Endothelial cell of umbilical vein (primary cell): ENCODE data around the gene SMAD3. TPM values are rescaled to one million over a fixed set of nuclear protein-coding genes. Genes with fewer than 3 reads are reported as not detected.

Source experiments
- BruUV-seq: library from RNA; stranded (reverse); fragments of 400-500 nt; replicated peaks from 2 replicates; lab custom pipeline; 2021; lab: Mats Ljungman, UMichigan
- CTCF ChIA-PET: fragments of 300-600, 350-600 bp; sonication (Branson Sonifier 250); formaldehyde crosslinking; loops from one replicate; lab custom pipeline; 2021; ENCODE audit warnings: antibody characterized with exemption, inconsistent platforms; lab: Charles Lee
- POLR2A ChIA-PET: fragments of 300-600, 350-600 bp; sonication (Branson Sonifier 250); formaldehyde crosslinking; loops from one replicate; lab custom pipeline; 2021; ENCODE audit warnings: antibody characterized with exemption, inconsistent platforms; lab: Charles Lee
- DNase-seq: peaks from one replicate; pipeline ENCODE4 v3.0.0-alpha.2; 2011; ENCODE audit warnings: low read depth, low spot score
- FAIRE-seq: peaks from 2 replicates; lab custom pipeline; 2011; peaks lifted over from hg19 to GRCh38; lab: Jason Lieb, UNC
- H2AFZ ChIP-seq: 2 replicates; pipeline ENCODE4 v1.6.0; 2012; ENCODE audit warnings: low read depth, low read length, control low read depth, inconsistent platforms
- H3K27ac ChIP-seq: 2 replicates; pipeline ENCODE4 v1.5.1; 2011; ENCODE audit warnings: low read depth, mild to moderate bottlenecking, control low read depth, low read length, moderate library complexity; ENCODE audit not compliant: insufficient read depth
- H3K27me3 ChIP-seq, 2 experiments: 2 replicates each; pipeline versions ENCODE4 v1.6.0 to v1.6.1; 2011; ENCODE audit warnings: low read length in 2 of 2, mixed read lengths in 1 of 2; ENCODE audit not compliant: control insufficient read depth in 2 of 2, insufficient read depth in 2 of 2
- H3K36me3 ChIP-seq, 2 experiments: 2 replicates in 1 of 2; 3 replicates in 1 of 2; pipeline ENCODE4 v1.5.1; 2011; ENCODE audit warnings: low read length in 2 of 2, mild to moderate bottlenecking in 1 of 2, moderate library complexity in 1 of 2; ENCODE audit not compliant: control insufficient read depth in 2 of 2, insufficient read depth in 2 of 2; ENCODE audit errors: extremely low read depth in 1 of 2
- H3K4me1 ChIP-seq: 3 replicates; pipeline ENCODE4 v1.5.1; 2011; ENCODE audit warnings: mild to moderate bottlenecking, low read length; ENCODE audit not compliant: control insufficient read depth, insufficient read depth; ENCODE audit errors: extremely low read depth
- H3K4me2 ChIP-seq: 2 replicates; pipeline ENCODE4 v1.6.1; 2011; ENCODE audit warnings: low read length, control low read depth, mixed read lengths; ENCODE audit not compliant: insufficient read depth
- H3K4me3 ChIP-seq, 3 experiments: fragments of 200-600 bp in 1 of 3; sonication (generic), shearing (Covaris generic) in 1 of 3; replicated peaks in 1 of 3; 2 replicates each; pipeline ENCODE4 v1.5.1; 2011 to 2016; ENCODE audit warnings: control low read depth in 3 of 3, low read length in 3 of 3, mild to moderate bottlenecking in 2 of 3, inconsistent platforms in 1 of 3, low read depth in 1 of 3, moderate library complexity in 1 of 3; ENCODE audit not compliant: insufficient read depth in 1 of 3
- H3K79me2 ChIP-seq: 2 replicates; pipeline ENCODE4 v1.6.0; 2012; ENCODE audit warnings: low read length, inconsistent platforms; ENCODE audit not compliant: control insufficient read depth, insufficient read depth
- H3K9ac ChIP-seq: replicated peaks from 2 replicates; pipeline ENCODE3; 2011; ENCODE audit warnings: low read length, control low read depth; ENCODE audit not compliant: insufficient read depth; ENCODE audit errors: extremely low read depth
- H3K9me1 ChIP-seq: replicated peaks from 3 replicates; pipeline ENCODE4 v1.6.0; 2011; ENCODE audit warnings: mild to moderate bottlenecking, low read length; ENCODE audit not compliant: control insufficient read depth, insufficient read depth; ENCODE audit errors: extremely low read depth
- H3K9me3 ChIP-seq: replicated peaks from 2 replicates; pipeline ENCODE4 v1.5.1; 2012; ENCODE audit warnings: low read length, inconsistent platforms; ENCODE audit not compliant: control insufficient read depth, insufficient read depth
- H4K20me1 ChIP-seq: replicated peaks from 2 replicates; pipeline ENCODE3; 2011; ENCODE audit warnings: mild to moderate bottlenecking, low read length; ENCODE audit not compliant: control insufficient read depth, insufficient read depth; ENCODE audit errors: extremely low read depth
- EZH2 ChIP-seq: IDR thresholded peaks from 2 replicates; pipeline ENCODE4 v1.6.1; 2012; ENCODE audit warnings: borderline replicate concordance, low read depth, mild to moderate bottlenecking, moderate library complexity, low read length, inconsistent platforms; ENCODE audit not compliant: severe bottlenecking
- FOS ChIP-seq: IDR thresholded peaks from 2 replicates; pipeline ENCODE4 v1.6.1; 2011; ENCODE audit warnings: mild to moderate bottlenecking, low read length, moderate library complexity, borderline replicate concordance; ENCODE audit not compliant: insufficient read depth
- GATA2 ChIP-seq: IDR thresholded peaks from 2 replicates; pipeline ENCODE4 v1.7.0; 2011; ENCODE audit warnings: low read depth, mild to moderate bottlenecking, moderate library complexity, mixed read lengths, low read length; ENCODE audit not compliant: insufficient read length, insufficient read depth
- JUN ChIP-seq: IDR thresholded peaks from 2 replicates; pipeline ENCODE4 v1.6.1; 2011; ENCODE audit warnings: borderline replicate concordance, low read depth; ENCODE audit not compliant: insufficient read length, insufficient read depth
- MYC ChIP-seq: IDR thresholded peaks from one replicate; pipeline ENCODE4 v1.6.1; 2011; ENCODE audit warnings: mild to moderate bottlenecking, low read depth, low read length
- POLR2A ChIP-seq: IDR thresholded peaks from 2 replicates; pipeline ENCODE4 v1.6.1; 2012; ENCODE audit warnings: low read depth, mild to moderate bottlenecking, control low read depth, low read length
- POLR2AphosphoS5 ChIP-seq: IDR thresholded peaks from 2 replicates; pipeline ENCODE4 v1.6.1; 2012; ENCODE audit warnings: low read depth, mild to moderate bottlenecking, control low read depth, low read length, moderate library complexity; ENCODE audit not compliant: insufficient read depth
- dilution Hi-C: fragments of 300-500 bp; cut with MboI; formaldehyde crosslinking; loops from one replicate; pipeline ENCODE4 v1.15.0; 2019; ENCODE audit warnings: low sequenced_read_pairs; ENCODE audit not compliant: extremely low pct_ligation_motif_present
- intact Hi-C: fragments of 100-400 bp; cut with micrococcal nuclease; formaldehyde crosslinking; loops from one replicate; pipeline ENCODE4 v1.10.0; 2022
- polyA plus RNA-seq, 4 experiments: library from polyadenylated mRNA; depleted of rRNA in 3 of 4; stranded (reverse) in 3 of 4; unstranded in 1 of 4; fragments of >200 nt; gene quantifications; 2 replicates each; pipeline versions ENCODE4 v1.2.1 to v1.2.3, GENCODE V29; 2011 to 2012; ENCODE audit warnings: missing spikeins in 1 of 4
- total RNA-seq: library from RNA; stranded (reverse); gene quantifications from 2 replicates; pipeline ENCODE4 v1.2.3, GENCODE V29; 2021
- TF ChIP-seq, protein P1 (sequence below): IDR thresholded peaks from 2 replicates; pipeline ENCODE4 v1.6.1; 2011; ENCODE audit not compliant: insufficient read depth, insufficient read length
- TF ChIP-seq, protein P2 (sequence below), 2 donors: IDR thresholded peaks; 1 replicate in 1 of 2; 2 replicates in 1 of 2; pipeline ENCODE4 v1.5.1; 2011; ENCODE audit warnings: low read length in 2 of 2, mild to moderate bottlenecking in 2 of 2, moderate library complexity in 2 of 2, control low read depth in 1 of 2, inconsistent platforms in 1 of 2, low read depth in 1 of 2; ENCODE audit not compliant: insufficient read depth in 1 of 2; ENCODE audit errors: extremely low read depth in 1 of 2

Gene SMAD3
- total and polyA plus RNA-seq, 2 donors (not counting 3 experiments of a cell fraction or from before 2014, with no cell fraction given): 56.4 to 88.2 TPM

DNA sequence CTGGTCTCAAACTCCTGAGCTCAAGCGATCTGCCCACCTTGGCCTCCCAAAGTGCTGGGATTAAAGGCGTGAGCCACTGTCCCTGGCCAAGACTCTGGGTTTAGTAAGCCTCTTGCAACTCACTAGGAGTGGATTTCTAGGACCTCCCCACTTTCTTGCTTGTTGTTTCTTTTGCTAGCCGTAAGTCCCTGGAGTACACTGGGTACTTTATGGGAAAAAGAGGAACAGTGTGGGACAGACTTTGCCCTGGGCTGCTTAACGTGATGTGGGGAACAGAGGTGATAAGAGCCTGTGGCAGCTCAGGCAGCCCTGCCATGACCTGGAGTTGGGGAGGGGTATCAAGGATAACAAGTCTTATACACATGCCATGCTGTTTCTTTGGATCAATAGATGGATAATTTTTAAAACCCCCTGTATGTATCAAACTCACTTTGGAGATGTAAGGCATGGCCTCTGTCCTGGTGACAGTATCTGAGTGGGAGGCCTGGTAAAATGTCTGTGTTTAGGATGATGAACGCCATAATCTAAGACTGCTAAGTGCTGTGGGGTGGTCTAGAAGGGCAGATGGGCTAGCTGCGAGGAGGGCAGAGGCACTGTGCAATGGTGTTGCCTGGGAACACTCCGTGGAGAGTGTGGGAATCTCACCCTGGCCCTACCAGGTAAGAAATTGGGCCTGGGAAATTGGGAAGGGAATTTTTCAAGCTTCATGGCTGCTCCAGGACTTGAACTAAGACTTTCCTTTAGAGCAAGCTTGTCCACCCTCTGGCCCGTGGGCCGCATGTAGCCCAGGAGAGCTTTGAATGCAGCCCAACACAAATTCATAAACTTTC is 54.8 kb downstream of the SMAD3 start:
- DNase-seq (peak; percentile 48), FAIRE-seq (no peak)
- Histone ChIP-seq H3K27me3 (no peaks in the 10 kb centered on the region), H3K9ac (peak overlapping the region; percentile 66), H3K4me3 (no peak overlapping the region), H3K36me3 (no peaks in the 10 kb centered on the region), H3K4me1 (peaks cover 79% of the 10 kb centered on the region), H3K79me2 (peaks cover 95% of the 10 kb centered on the region), H4K20me1 (no peaks in the 10 kb centered on the region), H3K27ac (peak overlapping the region; percentile 92), H2AFZ (no peak overlapping the region), H3K9me3 (no peaks in the 10 kb centered on the region), H3K4me2 (peak overlapping the region; percentile 40), H3K9me1 (no peaks in the 10 kb centered on the region)
- intact Hi-C loops (loop anchor here (2.0 kb wide), 2 partner anchors 27 to 43 kb away; no protein-coding TSS in a partner anchor), dilution Hi-C loops (no loop called here)
- ChIA-PET POLR2A (interaction anchor here (0.7 kb wide), 1 partner anchor 78 kb away, joined by 3 read pairs; no protein-coding TSS in a partner anchor), CTCF (interaction anchor here (0.8 to 1.5 kb wide), 11 partner anchors 11 to 184 kb away, joined by 3 to 6 read pairs (median 3); no protein-coding TSS in a partner anchor)
- BruUV-seq: TSS peak; percentile 74
- no peak for TF ChIP-seq EZH2
- TF ChIP-seq, protein P1, sequence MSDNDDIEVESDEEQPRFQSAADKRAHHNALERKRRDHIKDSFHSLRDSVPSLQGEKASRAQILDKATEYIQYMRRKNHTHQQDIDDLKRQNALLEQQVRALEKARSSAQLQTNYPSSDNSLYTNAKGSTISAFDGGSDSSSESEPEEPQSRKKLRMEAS: no peak
- no peak for TF ChIP-seq GATA2
- no peak for TF ChIP-seq MYC
- TF ChIP-seq FOS: no peak
- TF ChIP-seq, protein P2, sequence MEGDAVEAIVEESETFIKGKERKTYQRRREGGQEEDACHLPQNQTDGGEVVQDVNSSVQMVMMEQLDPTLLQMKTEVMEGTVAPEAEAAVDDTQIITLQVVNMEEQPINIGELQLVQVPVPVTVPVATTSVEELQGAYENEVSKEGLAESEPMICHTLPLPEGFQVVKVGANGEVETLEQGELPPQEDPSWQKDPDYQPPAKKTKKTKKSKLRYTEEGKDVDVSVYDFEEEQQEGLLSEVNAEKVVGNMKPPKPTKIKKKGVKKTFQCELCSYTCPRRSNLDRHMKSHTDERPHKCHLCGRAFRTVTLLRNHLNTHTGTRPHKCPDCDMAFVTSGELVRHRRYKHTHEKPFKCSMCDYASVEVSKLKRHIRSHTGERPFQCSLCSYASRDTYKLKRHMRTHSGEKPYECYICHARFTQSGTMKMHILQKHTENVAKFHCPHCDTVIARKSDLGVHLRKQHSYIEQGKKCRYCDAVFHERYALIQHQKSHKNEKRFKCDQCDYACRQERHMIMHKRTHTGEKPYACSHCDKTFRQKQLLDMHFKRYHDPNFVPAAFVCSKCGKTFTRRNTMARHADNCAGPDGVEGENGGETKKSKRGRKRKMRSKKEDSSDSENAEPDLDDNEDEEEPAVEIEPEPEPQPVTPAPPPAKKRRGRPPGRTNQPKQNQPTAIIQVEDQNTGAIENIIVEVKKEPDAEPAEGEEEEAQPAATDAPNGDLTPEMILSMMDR (IDR thresholded peaks at IDR 0.05; ENCODE audit: extremely low read depth in 1 of 2, insufficient read depth in 1 of 2, low read depth in 1 of 2, low read length in 2 of 2): no peak
- TF ChIP-seq POLR2A: no peak
- TF ChIP-seq JUN: no peak
- no peak for TF ChIP-seq POLR2AphosphoS5
